Neural cell (in vitro differentiated cells): Measurements from ENCODE around the gene SH3YL1. TPM values are rescaled to one million over a fixed set of nuclear protein-coding genes. Genes with fewer than 3 reads are reported as not detected.

Source experiments
- H2AFZ ChIP-seq: fragments of 200-600, 300-800 bp; sonication (generic), shearing (Covaris generic); 2 replicates; pipeline ENCODE4 v1.6.0; 2014; ENCODE audit warnings: low read depth, mild to moderate bottlenecking, antibody characterized with exemption, low read length, moderate library complexity
- H3F3A ChIP-seq: fragments of 200-600 bp; shearing (Covaris generic); 2 replicates; pipeline ENCODE4 v1.6.1; 2016; ENCODE audit warnings: mild to moderate bottlenecking, moderate library complexity, mixed read lengths, antibody characterized with exemption, low read length; ENCODE audit not compliant: insufficient read depth, poor library complexity, severe bottlenecking
- H3K27ac ChIP-seq: fragments of 200-600, 300-800 bp; sonication (generic), shearing (Covaris generic); 2 replicates; pipeline ENCODE4 v1.5.1; 2014; ENCODE audit warnings: mild to moderate bottlenecking, low read length, moderate library complexity
- H3K27me3 ChIP-seq: fragments of 300-800, 200-600 bp; sonication (generic), shearing (Covaris generic); 2 replicates; pipeline ENCODE4 v1.6.0; 2014; ENCODE audit warnings: mild to moderate bottlenecking, low read depth, low read length, moderate library complexity; ENCODE audit not compliant: insufficient read depth
- H3K36me3 ChIP-seq: fragments of 300-800, 200-600 bp; sonication (generic), shearing (Covaris generic); 2 replicates; pipeline ENCODE4 v1.5.1; 2014; ENCODE audit warnings: mild to moderate bottlenecking, antibody characterized with exemption, low read length, moderate library complexity; ENCODE audit not compliant: insufficient read depth
- H3K4me2 ChIP-seq: fragments of 300-800, 200-600 bp; sonication (generic), shearing (Covaris generic); 2 replicates; pipeline ENCODE4 v1.6.0; 2014; ENCODE audit warnings: mild to moderate bottlenecking, low read length
- H3K4me3 ChIP-seq: fragments of 300-800, 200-600 bp; sonication (generic), shearing (Covaris generic); 2 replicates; pipeline ENCODE4 v1.5.1; 2014; ENCODE audit warnings: mild to moderate bottlenecking, low read length, moderate library complexity
- H3K79me2 ChIP-seq: fragments of 200-600 bp; shearing (Covaris generic); replicated peaks from 2 replicates; pipeline ENCODE4 v1.6.0; 2014; ENCODE audit warnings: mild to moderate bottlenecking, low read length, moderate library complexity; ENCODE audit not compliant: insufficient read depth
- H3K9ac ChIP-seq: fragments of 300-800, 200-600 bp; sonication (generic), shearing (Covaris generic); 2 replicates; pipeline ENCODE4 v1.6.1; 2016; ENCODE audit warnings: mild to moderate bottlenecking, low read length, mixed read lengths
- H3K9me2 ChIP-seq: fragments of 200-600 bp; shearing (Covaris generic); 2 replicates; pipeline ENCODE4 v1.6.1; 2016; ENCODE audit warnings: mild to moderate bottlenecking, low read length, mixed read lengths; ENCODE audit not compliant: insufficient read depth
- H3K9me3 ChIP-seq: fragments of 200-600, 300-800 bp; sonication (generic), shearing (Covaris generic); 2 replicates; pipeline ENCODE4 v1.6.1; 2016; ENCODE audit warnings: mild to moderate bottlenecking, mixed run types, low read length, moderate library complexity, mixed read lengths
- H4K20me1 ChIP-seq: fragments of 200-600 bp; shearing (Covaris generic); 2 replicates; pipeline ENCODE4 v1.6.1; 2016; ENCODE audit warnings: mild to moderate bottlenecking, mixed run types; ENCODE audit not compliant: insufficient read depth
- CTCF ChIP-seq: fragments of 450-650 bp; IDR thresholded peaks from 2 replicates; pipeline ENCODE4 v1.5.1; 2014; ENCODE audit warnings: antibody characterized with exemption, mild to moderate bottlenecking, moderate library complexity; ENCODE audit not compliant: poor library complexity, severe bottlenecking
- EP300 ChIP-seq: fragments of 450-650 bp; conservative IDR thresholded peaks from 2 replicates; pipeline ENCODE4 v1.6.1; 2014; ENCODE audit warnings: antibody characterized with exemption, mild to moderate bottlenecking, moderate library complexity; ENCODE audit not compliant: poor library complexity, severe bottlenecking
- EZH2 ChIP-seq: fragments of 200-600, 300-800 bp; shearing (Covaris generic), sonication (generic); IDR thresholded peaks from 2 replicates; pipeline ENCODE4 v1.6.1; 2014; ENCODE audit warnings: antibody characterized with exemption, low read length, borderline replicate concordance, mild to moderate bottlenecking; ENCODE audit not compliant: insufficient read depth, poor library complexity, severe bottlenecking
- MXI1 ChIP-seq: fragments of 450-650 bp; conservative IDR thresholded peaks from 2 replicates; pipeline ENCODE4 v1.6.1; 2014; ENCODE audit warnings: antibody characterized with exemption, mild to moderate bottlenecking; ENCODE audit not compliant: poor library complexity, severe bottlenecking
- POLR2AphosphoS5 ChIP-seq: IDR thresholded peaks from 2 replicates; pipeline ENCODE4 v1.6.1; 2012
- RAD21 ChIP-seq: fragments of 450-650 bp; conservative IDR thresholded peaks from 2 replicates; pipeline ENCODE4 v1.6.1; 2014; ENCODE audit warnings: antibody characterized with exemption, mild to moderate bottlenecking, moderate library complexity
- REST ChIP-seq: IDR thresholded peaks from 2 replicates; pipeline ENCODE4 v1.6.1; 2012; ENCODE audit warnings: borderline replicate concordance
- SMC3 ChIP-seq: fragments of 450-650 bp; conservative IDR thresholded peaks from 2 replicates; pipeline ENCODE4 v1.6.1; 2014; ENCODE audit warnings: antibody characterized with exemption, mild to moderate bottlenecking, moderate library complexity; ENCODE audit not compliant: poor library complexity
- TAF1 ChIP-seq: IDR thresholded peaks from 2 replicates; pipeline ENCODE4 v1.6.1; 2012; ENCODE audit warnings: low read depth
- polyA plus RNA-seq: library from polyadenylated mRNA; depleted of rRNA; stranded (reverse); fragments of >200 nt; gene quantifications from 2 replicates; pipeline ENCODE4 v1.2.3, GENCODE V29; 2014

SH3YL1 gene
- polyA plus RNA-seq, 1 donor from 2014 or later = 70.6 TPM

GRCh38 chr2:305366-305765 lies 41.5 kb upstream of the SH3YL1 start:
- H2AFZ ChIP-seq = no peak overlapping the region
- H3K36me3 ChIP-seq = no peaks in the 10 kb centered on the region
- H3K9me3 ChIP-seq = peaks cover 4% of the 10 kb centered on the region
- no peaks in the 10 kb centered on the region for H4K20me1 ChIP-seq
- no peak overlapping the region for H3K4me3 ChIP-seq
- TF ChIP-seq MXI1 = no peak
- no peak for TF ChIP-seq EP300
- no peak for TF ChIP-seq EZH2
- TF ChIP-seq RAD21 = no peak
- no peak for TF ChIP-seq POLR2AphosphoS5
- no peak for TF ChIP-seq REST
- no peak for TF ChIP-seq TAF1
- no peak for TF ChIP-seq SMC3
- TF ChIP-seq CTCF = no peak
- H3K27ac ChIP-seq = no peak overlapping the region
- H3K9me2 ChIP-seq = no peaks in the 10 kb centered on the region
- no peak overlapping the region for H3K9ac ChIP-seq
- no peak overlapping the region for H3K4me2 ChIP-seq
- no peaks in the 10 kb centered on the region for H3F3A ChIP-seq
- H3K27me3 ChIP-seq = no peaks in the 10 kb centered on the region
- H3K79me2 ChIP-seq = no peaks in the 10 kb centered on the region

GRCh38 chr2:296354-296753 lies 32.5 kb upstream of the SH3YL1 start:
- no peaks in the 10 kb centered on the region for H3K36me3 ChIP-seq
- H3K27ac ChIP-seq = no peak overlapping the region
- no peak overlapping the region for H3K9ac ChIP-seq
- no peaks in the 10 kb centered on the region for H3K9me2 ChIP-seq
- TF ChIP-seq POLR2AphosphoS5 = no peak
- TF ChIP-seq TAF1 = no peak
- no peak for TF ChIP-seq REST
- no peak for TF ChIP-seq EP300
- TF ChIP-seq SMC3 = no peak
- no peak for TF ChIP-seq RAD21
- no peak for TF ChIP-seq EZH2
- TF ChIP-seq MXI1 = no peak
- TF ChIP-seq CTCF = no peak
- H3K4me3 ChIP-seq = no peak overlapping the region
- no peak overlapping the region for H2AFZ ChIP-seq
- H3K4me2 ChIP-seq = no peak overlapping the region
- H3K27me3 ChIP-seq = peaks cover 8% of the 10 kb centered on the region
- no peaks in the 10 kb centered on the region for H3K79me2 ChIP-seq
- no peaks in the 10 kb centered on the region for H3K9me3 ChIP-seq
- H3F3A ChIP-seq = no peaks in the 10 kb centered on the region
- no peaks in the 10 kb centered on the region for H4K20me1 ChIP-seq
